ENCODE data around the gene FAT2. TPM values are rescaled to one million over a fixed set of nuclear protein-coding genes. Genes with fewer than 3 reads are reported as not detected.

Gene FAT2
- total RNA-seq, 4 donors from 2014 or later, result not detected

DNA sequence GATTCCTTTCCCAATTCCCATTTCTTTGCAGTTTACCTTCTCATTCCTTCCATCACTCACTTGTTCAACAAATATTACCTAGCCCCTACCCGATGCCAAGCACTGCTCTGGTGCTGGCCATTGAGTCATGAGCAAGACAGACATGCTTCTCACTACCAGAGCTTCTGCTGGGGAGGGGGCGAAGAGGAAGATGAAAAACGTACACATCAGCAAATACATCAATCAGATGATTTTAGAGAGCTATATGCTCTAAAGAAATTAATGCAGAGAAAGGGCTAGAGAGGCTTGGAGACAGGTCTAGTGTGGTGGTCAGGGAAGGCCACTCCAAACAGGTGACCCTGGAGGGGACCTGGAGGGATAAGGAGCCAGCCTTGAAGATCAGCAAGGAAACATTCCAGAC is 14.4 kb upstream of the FAT2 start:
- no peak for DNase-seq
- Histone ChIP-seq H3K36me3 (no peaks in the 10 kb centered on the region), H3K27ac (no peak overlapping the region), H3K4me1 (no peaks in the 10 kb centered on the region), H3K27me3 (no peaks in the 10 kb centered on the region), H3K9me3 (no peaks in the 10 kb centered on the region), H3K4me3 (no peak overlapping the region)
- WGBS, 2 donors (ENCODE audit: low coverage in 1 of 2), result 67 to 68% methylated on average over 3 of the region's 3 CpGs
- TF ChIP-seq, protein P1, sequence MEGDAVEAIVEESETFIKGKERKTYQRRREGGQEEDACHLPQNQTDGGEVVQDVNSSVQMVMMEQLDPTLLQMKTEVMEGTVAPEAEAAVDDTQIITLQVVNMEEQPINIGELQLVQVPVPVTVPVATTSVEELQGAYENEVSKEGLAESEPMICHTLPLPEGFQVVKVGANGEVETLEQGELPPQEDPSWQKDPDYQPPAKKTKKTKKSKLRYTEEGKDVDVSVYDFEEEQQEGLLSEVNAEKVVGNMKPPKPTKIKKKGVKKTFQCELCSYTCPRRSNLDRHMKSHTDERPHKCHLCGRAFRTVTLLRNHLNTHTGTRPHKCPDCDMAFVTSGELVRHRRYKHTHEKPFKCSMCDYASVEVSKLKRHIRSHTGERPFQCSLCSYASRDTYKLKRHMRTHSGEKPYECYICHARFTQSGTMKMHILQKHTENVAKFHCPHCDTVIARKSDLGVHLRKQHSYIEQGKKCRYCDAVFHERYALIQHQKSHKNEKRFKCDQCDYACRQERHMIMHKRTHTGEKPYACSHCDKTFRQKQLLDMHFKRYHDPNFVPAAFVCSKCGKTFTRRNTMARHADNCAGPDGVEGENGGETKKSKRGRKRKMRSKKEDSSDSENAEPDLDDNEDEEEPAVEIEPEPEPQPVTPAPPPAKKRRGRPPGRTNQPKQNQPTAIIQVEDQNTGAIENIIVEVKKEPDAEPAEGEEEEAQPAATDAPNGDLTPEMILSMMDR (IDR thresholded peaks at IDR 0.05), result no peak
- TF ChIP-seq POLR2A (IDR thresholded peaks at IDR 0.05) (no peak), EP300 (IDR thresholded peaks at IDR 0.05; ENCODE audit: low read depth) (no peak), POLR2AphosphoS5 (IDR thresholded peaks at IDR 0.05) (no peak)
- in situ Hi-C loops (cut with MboI; ENCODE audit: low pct_ligation_motif_present in 1 of 4, low pct_unique_long_range_greater_than_20kb in 1 of 4, low sequenced_read_pairs in 3 of 4) (no loop called here), intact Hi-C loops (cut with DNase I; ENCODE audit: low total_unique reads) (no loop called here)

DNA sequence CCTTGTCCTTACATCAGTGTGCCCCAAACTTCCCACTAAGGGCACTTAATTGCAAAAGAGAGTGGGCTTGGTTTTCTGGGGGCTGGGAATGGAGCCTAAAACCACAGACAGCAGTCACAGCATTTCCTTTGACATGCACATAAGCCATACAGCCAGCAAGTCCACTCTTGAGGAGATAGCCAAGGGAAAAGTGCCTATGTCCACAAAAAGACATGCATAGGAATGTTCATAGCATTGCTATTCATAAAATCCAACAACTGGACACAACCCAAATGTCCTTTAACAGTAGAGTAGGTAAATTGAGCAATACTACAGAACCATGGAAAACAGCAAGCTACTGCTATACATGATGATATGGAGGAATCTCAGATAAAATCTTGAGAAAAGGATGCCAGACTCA is 11.7 kb upstream of the FAT2 start:
- Histone ChIP-seq H3K27me3 (no peaks in the 10 kb centered on the region), H3K4me1 (no peaks in the 10 kb centered on the region)
- no peak for DNase-seq

DNA sequence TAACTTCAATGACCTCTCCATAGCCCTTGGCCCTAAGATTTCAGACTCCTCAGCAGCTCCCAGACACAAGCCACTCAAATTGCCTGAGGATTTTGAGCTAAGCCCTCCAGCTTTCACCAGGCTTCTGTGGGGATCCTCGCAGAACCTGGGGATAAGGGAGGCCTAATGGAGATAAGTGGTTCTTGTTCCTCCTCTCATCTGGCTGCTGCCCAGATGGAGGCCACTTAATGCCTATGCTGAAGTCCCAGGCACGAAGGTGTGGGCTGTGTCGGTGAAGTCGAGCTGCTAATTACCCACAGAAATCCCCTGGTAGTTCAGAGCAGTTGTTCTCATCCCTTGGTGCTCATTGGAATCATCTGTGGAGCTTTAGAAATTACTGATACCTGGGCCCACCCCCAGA is 10.3 kb upstream of the FAT2 start:
- Histone ChIP-seq H3K4me1 (no peaks in the 10 kb centered on the region), H3K27ac (no peak overlapping the region), H3K9me3 (no peaks in the 10 kb centered on the region), H3K36me3 (no peaks in the 10 kb centered on the region), H3K27me3 (no peaks in the 10 kb centered on the region), H3K4me3 (no peak overlapping the region)
- no peak for DNase-seq
- WGBS, 2 donors (ENCODE audit: low coverage in 1 of 2), result 75% methylated on average over 4 of the region's 4 CpGs; no CpG with 5 or more reads in 1 of the 2 donors
- intact Hi-C loops (cut with DNase I; ENCODE audit: low total_unique reads), result no loop called here
- in situ Hi-C loops (cut with MboI; ENCODE audit: low pct_ligation_motif_present in 1 of 4, low pct_unique_long_range_greater_than_20kb in 1 of 4, low sequenced_read_pairs in 3 of 4), result no loop called here
- TF ChIP-seq, protein P1 (IDR thresholded peaks at IDR 0.05), result no peak
- TF ChIP-seq POLR2A (IDR thresholded peaks at IDR 0.05) (no peak), POLR2AphosphoS5 (IDR thresholded peaks at IDR 0.05) (no peak), EP300 (IDR thresholded peaks at IDR 0.05; ENCODE audit: low read depth) (no peak)

More for the DNA sequence above, 11.7 kb upstream of the FAT2 start:
- H3K27ac ChIP-seq, result no peak overlapping the region
- H3K4me3 ChIP-seq, result no peak overlapping the region
- intact Hi-C loops (cut with DNase I; ENCODE audit: low total_unique reads) (no loop called here), in situ Hi-C loops (cut with MboI; ENCODE audit: low pct_ligation_motif_present in 1 of 4, low pct_unique_long_range_greater_than_20kb in 1 of 4, low sequenced_read_pairs in 3 of 4) (no loop called here)
- TF ChIP-seq POLR2AphosphoS5 (IDR thresholded peaks at IDR 0.05) (no peak), EP300 (IDR thresholded peaks at IDR 0.05; ENCODE audit: low read depth) (no peak), POLR2A (IDR thresholded peaks at IDR 0.05) (no peak)
- TF ChIP-seq, protein P1 (IDR thresholded peaks at IDR 0.05), result no peak
- no peaks in the 10 kb centered on the region for H3K36me3 ChIP-seq
- no peaks in the 10 kb centered on the region for H3K9me3 ChIP-seq

DNA sequence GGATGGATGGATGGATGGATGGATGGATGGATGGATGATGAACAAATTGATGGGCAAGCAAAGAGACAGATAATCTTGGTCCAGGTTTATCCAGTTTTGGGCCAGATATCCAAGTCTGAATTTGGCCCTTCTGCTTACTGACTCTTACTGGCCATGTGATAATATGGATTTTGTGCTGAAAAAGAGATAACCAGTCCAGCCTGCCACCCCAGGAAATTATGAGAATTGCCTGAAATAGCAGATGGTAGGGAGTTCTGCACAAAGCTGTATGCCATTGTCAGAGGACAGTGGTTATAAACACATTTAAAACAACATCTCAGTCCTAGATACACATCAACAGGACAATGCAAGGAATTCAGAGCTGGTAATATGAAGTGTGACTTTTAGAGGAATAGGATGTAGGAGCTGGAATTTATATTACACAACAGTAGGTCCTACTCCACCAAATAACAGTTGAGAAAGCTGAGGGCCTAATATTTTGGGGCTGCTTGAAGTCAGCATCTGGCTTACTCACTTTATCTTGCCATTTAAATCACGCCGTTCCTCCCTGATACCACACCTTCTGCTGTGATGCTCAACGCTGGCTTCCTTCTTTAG is 9.0 kb upstream of the FAT2 start:
- TF ChIP-seq, protein P1 (IDR thresholded peaks at IDR 0.05), result no peak
- TF ChIP-seq EP300 (IDR thresholded peaks at IDR 0.05; ENCODE audit: low read depth) (no peak), POLR2AphosphoS5 (IDR thresholded peaks at IDR 0.05) (no peak), POLR2A (IDR thresholded peaks at IDR 0.05) (no peak)
- no peak for DNase-seq
- Histone ChIP-seq H3K36me3 (no peaks in the 10 kb centered on the region), H3K4me3 (no peak overlapping the region), H3K27ac (no peak overlapping the region), H3K9me3 (no peaks in the 10 kb centered on the region), H3K27me3 (no peaks in the 10 kb centered on the region), H3K4me1 (no peaks in the 10 kb centered on the region)
- intact Hi-C loops (cut with DNase I; ENCODE audit: low total_unique reads) (no loop called here), in situ Hi-C loops (cut with MboI; ENCODE audit: low pct_ligation_motif_present in 1 of 4, low pct_unique_long_range_greater_than_20kb in 1 of 4, low sequenced_read_pairs in 3 of 4) (no loop called here)
- 74 to 89% methylated on average over 3 of the region's 3 CpGs for WGBS, 2 donors (ENCODE audit: low coverage in 1 of 2)
